Mesenchymal stem cell (in vitro differentiated cells and primary cell): ENCODE measurements around the gene FCN2.

Source experiments
- DNase-seq: peaks from one replicate; pipeline ENCODE4 v3.0.0-alpha.2; 2013
- H2AFZ ChIP-seq: one replicate; pipeline ENCODE4 v1.6.1; 2013; ENCODE audit warnings: low read depth, mild to moderate bottlenecking, control low read depth, inconsistent platforms, low read length, moderate library complexity
- H2AK5ac ChIP-seq: 2 replicates; pipeline ENCODE4 v1.6.1; 2013; ENCODE audit warnings: low read length, moderate library complexity, mild to moderate bottlenecking, inconsistent platforms; ENCODE audit not compliant: severe bottlenecking
- H2BK120ac ChIP-seq: one replicate; pipeline ENCODE4 v1.6.1; 2013; ENCODE audit warnings: low read depth, mild to moderate bottlenecking, inconsistent platforms, low read length, moderate library complexity
- H2BK12ac ChIP-seq, 2 experiments: one replicate each; pipeline ENCODE4 v1.6.1; 2013; ENCODE audit warnings: inconsistent platforms in 2 of 2, low read length in 2 of 2, mild to moderate bottlenecking in 2 of 2, moderate library complexity in 2 of 2, control low read depth in 1 of 2
- H2BK15ac ChIP-seq: one replicate; pipeline ENCODE4 v1.6.1; 2013; ENCODE audit warnings: mild to moderate bottlenecking, low read depth, inconsistent platforms; ENCODE audit not compliant: poor library complexity, severe bottlenecking
- H2BK5ac ChIP-seq: 2 replicates; pipeline ENCODE4 v1.6.1; 2013; ENCODE audit warnings: low read depth, mild to moderate bottlenecking, low read length, control low read depth, inconsistent platforms; ENCODE audit not compliant: poor library complexity, severe bottlenecking
- H3K14ac ChIP-seq, 2 experiments: one replicate each; pipeline ENCODE4 v1.6.1; 2013; ENCODE audit warnings: inconsistent platforms in 2 of 2, low read length in 2 of 2, control low read depth in 1 of 2, mild to moderate bottlenecking in 1 of 2, moderate library complexity in 1 of 2
- H3K18ac ChIP-seq, 2 experiments: one replicate each; pipeline ENCODE4 v1.6.1; 2013; ENCODE audit warnings: inconsistent platforms in 2 of 2, low read length in 2 of 2, control low read depth in 1 of 2, low read depth in 1 of 2, mild to moderate bottlenecking in 1 of 2
- H3K23ac ChIP-seq, 2 experiments: one replicate each; pipeline ENCODE4 v1.6.1; 2013; ENCODE audit warnings: inconsistent platforms in 2 of 2, low read length in 2 of 2, mild to moderate bottlenecking in 2 of 2, moderate library complexity in 2 of 2, control low read depth in 1 of 2
- H3K27ac ChIP-seq: 2 replicates; pipeline ENCODE4 v1.5.1; 2013; ENCODE audit warnings: mild to moderate bottlenecking, moderate library complexity, low read length, control low read depth, inconsistent platforms; ENCODE audit not compliant: poor library complexity, severe bottlenecking
- H3K27me3 ChIP-seq, 2 experiments: 2 replicates each; pipeline versions ENCODE4 v1.6.1 to v1.7.0; 2013; ENCODE audit warnings: low read length in 2 of 2, mild to moderate bottlenecking in 2 of 2, moderate library complexity in 2 of 2, control low read depth in 1 of 2, inconsistent platforms in 1 of 2; ENCODE audit not compliant: control insufficient read depth in 1 of 2, insufficient read depth in 1 of 2
- H3K36me3 ChIP-seq, 2 experiments: 2 replicates each; pipeline versions ENCODE4 v1.6.1 to v1.7.0; 2013; ENCODE audit warnings: low read length in 2 of 2, control low read depth in 1 of 2, inconsistent platforms in 1 of 2, low read depth in 1 of 2, mild to moderate bottlenecking in 1 of 2; ENCODE audit not compliant: insufficient read depth in 2 of 2, control insufficient read depth in 1 of 2
- H3K4ac ChIP-seq, 2 experiments: one replicate each; pipeline ENCODE4 v1.6.1; 2013; ENCODE audit warnings: inconsistent platforms in 2 of 2, low read length in 2 of 2, mild to moderate bottlenecking in 2 of 2, moderate library complexity in 2 of 2, control low read depth in 1 of 2, low read depth in 1 of 2
- H3K4me1 ChIP-seq: 2 replicates; pipeline ENCODE4 v1.6.1; 2013; ENCODE audit warnings: low read depth, low read length, control low read depth; ENCODE audit not compliant: control insufficient read depth, insufficient read depth
- H3K4me2 ChIP-seq: 2 replicates; pipeline ENCODE4 v1.6.1; 2013; ENCODE audit warnings: low read length, mild to moderate bottlenecking, inconsistent platforms; ENCODE audit not compliant: poor library complexity, severe bottlenecking
- H3K4me3 ChIP-seq, 2 experiments: 2 replicates each; pipeline versions ENCODE4 v1.5.1 to v1.7.0; 2013; ENCODE audit warnings: low read length in 2 of 2, mild to moderate bottlenecking in 2 of 2, control low read depth in 1 of 2, low read depth in 1 of 2; ENCODE audit not compliant: insufficient read depth in 1 of 2
- H3K79me1 ChIP-seq: replicated peaks from 2 replicates; pipeline ENCODE4 v1.6.1; 2013; ENCODE audit warnings: mild to moderate bottlenecking, control low read depth, low read length, inconsistent platforms; ENCODE audit not compliant: poor library complexity, severe bottlenecking
- H3K9ac ChIP-seq: 2 replicates; pipeline ENCODE4 v1.7.0; 2013; ENCODE audit warnings: mild to moderate bottlenecking, low read length, moderate library complexity
- H3K9me3 ChIP-seq: 2 replicates; pipeline ENCODE4 v1.7.0; 2013; ENCODE audit warnings: mild to moderate bottlenecking, low read length; ENCODE audit not compliant: control insufficient read depth
- H4K8ac ChIP-seq: one replicate; pipeline ENCODE4 v1.6.1; 2013; ENCODE audit warnings: inconsistent platforms, mild to moderate bottlenecking, low read length, moderate library complexity
- H4K91ac ChIP-seq: one replicate; pipeline ENCODE4 v1.6.1; 2013; ENCODE audit warnings: mild to moderate bottlenecking, low read length, inconsistent platforms
- WGBS: methylation state at CpG from one replicate; pipeline ENCODE4 v1.1.7; 2013; ENCODE audit warnings: mixed read lengths; 5-methylcytosine and 5-hydroxymethylcytosine counted together

FCN2 gene

GRCh38 chr9:134834217-134834956 lies 46.2 kb upstream of the FCN2 start:
- peaks cover 4% of the 10 kb centered on the region for H3K79me1 ChIP-seq
- no peak overlapping the region for H3K23ac ChIP-seq
- H2BK5ac ChIP-seq = no peak overlapping the region
- no peak overlapping the region for H3K18ac ChIP-seq
- DNase-seq = no peak
- H2BK12ac ChIP-seq = no peak overlapping the region
- no peaks in the 10 kb centered on the region for H3K9me3 ChIP-seq
- H2BK15ac ChIP-seq = no peak overlapping the region
- H4K8ac ChIP-seq = peak overlapping the region; percentile 31
- H3K4ac ChIP-seq = no peak overlapping the region
- no peaks in the 10 kb centered on the region for H3K27me3 ChIP-seq
- H3K14ac ChIP-seq = no peak overlapping the region
- peaks cover 4% of the 10 kb centered on the region for H3K4me1 ChIP-seq
- no peak overlapping the region for H3K27ac ChIP-seq
- H3K36me3 ChIP-seq = peaks cover 81 to 95% of the 10 kb centered on the region in 2 experiments
- no peak overlapping the region for H2AK5ac ChIP-seq
- H2AFZ ChIP-seq = no peak overlapping the region
- H2BK120ac ChIP-seq = no peak overlapping the region
- no peak overlapping the region for H3K4me2 ChIP-seq
- no peak overlapping the region for H4K91ac ChIP-seq
- H3K9ac ChIP-seq = no peak overlapping the region
- no peak overlapping the region for H3K4me3 ChIP-seq
- WGBS = 97% methylated on average over 20 of the region's 20 CpGs

DNA sequence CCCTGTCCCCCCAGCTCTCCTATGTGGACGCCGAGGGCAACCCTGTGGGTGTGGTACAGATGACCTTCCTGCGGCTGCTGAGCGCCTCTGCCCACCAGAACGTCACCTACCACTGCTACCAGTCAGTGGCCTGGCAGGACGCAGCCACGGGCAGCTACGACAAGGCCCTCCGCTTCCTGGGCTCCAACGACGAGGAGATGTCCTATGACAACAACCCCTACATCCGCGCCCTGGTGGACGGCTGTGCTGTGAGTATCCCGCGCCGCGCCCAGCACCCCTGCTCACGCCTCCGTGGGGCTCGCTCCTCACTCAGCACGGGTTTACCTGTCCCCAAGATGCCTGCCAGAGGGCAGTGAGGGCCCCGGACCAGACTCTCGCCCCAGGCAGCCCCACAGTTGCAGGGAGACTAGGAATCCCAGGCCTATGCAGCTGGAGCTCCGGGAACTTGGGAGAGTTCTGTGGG lies 45.6 kb upstream of the FCN2 start:
- Histone ChIP-seq H2AFZ (no peak overlapping the region), H3K4me1 (peaks cover 4% of the 10 kb centered on the region), H2BK12ac (no peak overlapping the region), H2BK5ac (no peak overlapping the region), H3K27me3 (no peaks in the 10 kb centered on the region), H3K4ac (no peak overlapping the region), H3K4me2 (no peak overlapping the region), H3K18ac (no peak overlapping the region), H2BK120ac (no peak overlapping the region), H3K23ac (no peak overlapping the region), H3K36me3 (peaks cover 83 to 95% of the 10 kb centered on the region in 2 experiments), H3K9me3 (no peaks in the 10 kb centered on the region), H4K91ac (peak overlapping the region; percentile 18), H4K8ac (peak overlapping the region; percentile 31), H3K4me3 (no peak overlapping the region), H3K79me1 (peaks cover 4% of the 10 kb centered on the region), H2AK5ac (no peak overlapping the region), H2BK15ac (no peak overlapping the region), H3K9ac (no peak overlapping the region), H3K27ac (no peak overlapping the region), H3K14ac (no peak overlapping the region)
- no peak for DNase-seq
- 96% methylated on average over 25 of the region's 25 CpGs for WGBS

GRCh38 chr9:134835448-134835847 lies 45.2 kb upstream of the FCN2 start:
- Histone ChIP-seq H3K4me3 (no peak overlapping the region), H2BK15ac (no peak overlapping the region), H3K9ac (no peak overlapping the region), H2BK12ac (no peak overlapping the region), H3K79me1 (peaks cover 5% of the 10 kb centered on the region), H3K36me3 (peaks cover 83 to 95% of the 10 kb centered on the region in 2 experiments), H3K18ac (no peak overlapping the region), H2AK5ac (no peak overlapping the region), H3K4me1 (peaks cover 4% of the 10 kb centered on the region), H3K23ac (no peak overlapping the region), H2AFZ (no peak overlapping the region), H3K14ac (no peak overlapping the region), H2BK5ac (no peak overlapping the region), H4K8ac (no peak overlapping the region), H4K91ac (no peak overlapping the region), H3K4me2 (no peak overlapping the region), H3K27ac (no peak overlapping the region), H3K4ac (no peak overlapping the region), H3K27me3 (no peaks in the 10 kb centered on the region), H3K9me3 (no peaks in the 10 kb centered on the region), H2BK120ac (no peak overlapping the region)
- DNase-seq = no peak
- 93% methylated on average over 16 of the region's 16 CpGs for WGBS

DNA sequence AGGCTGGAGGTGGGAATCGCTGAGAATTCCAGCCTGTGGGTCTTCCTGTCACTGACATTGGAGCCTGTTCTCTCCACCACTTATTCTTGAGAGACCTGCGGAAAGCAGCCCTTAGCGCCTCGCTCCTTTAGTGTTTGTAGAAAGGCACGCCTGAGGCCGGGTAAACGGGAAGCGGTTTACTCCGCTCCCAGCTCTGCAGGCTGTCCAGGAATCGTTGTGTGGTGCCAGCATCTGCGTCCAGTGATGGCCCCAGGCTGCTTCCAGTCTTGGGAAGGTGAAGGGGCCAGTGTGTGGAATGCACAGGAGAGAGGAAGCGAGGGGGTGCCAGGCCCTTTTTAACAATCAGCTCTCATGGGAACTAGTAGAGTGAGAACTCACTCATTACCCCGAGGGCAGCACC lies 44.6 kb upstream of the FCN2 start:
- Histone ChIP-seq H3K79me1 (peaks cover 10% of the 10 kb centered on the region), H2AFZ (no peak overlapping the region), H4K91ac (no peak overlapping the region), H3K4me1 (peaks cover 4% of the 10 kb centered on the region), H3K23ac (no peak overlapping the region), H2BK15ac (no peak overlapping the region), H3K4me2 (no peak overlapping the region), H3K9me3 (no peaks in the 10 kb centered on the region), H3K18ac (no peak overlapping the region), H3K4me3 (no peak overlapping the region), H3K36me3 (peaks cover 83 to 95% of the 10 kb centered on the region in 2 experiments), H3K14ac (no peak overlapping the region), H2BK120ac (no peak overlapping the region), H3K27me3 (no peaks in the 10 kb centered on the region), H3K9ac (no peak overlapping the region), H2AK5ac (no peak overlapping the region), H3K4ac (no peak overlapping the region), H2BK12ac (no peak overlapping the region), H3K27ac (no peak overlapping the region), H4K8ac (no peak overlapping the region), H2BK5ac (no peak overlapping the region)
- no peak for DNase-seq
- 92% methylated on average over 12 of the region's 13 CpGs for WGBS
